Upper lobe of right lung (tissue), 1 donor: Measurements from ENCODE around the gene IKZF1. TPM values are rescaled to one million over a fixed set of nuclear protein-coding genes. Genes with fewer than 3 reads are reported as not detected.

Experiments used
- ATAC-seq: fragments of 200-7000 bp; cut with Tn5 transposase; one replicate; pipeline ENCODE4 v1.9.1; 2020; ENCODE audit warnings: mild to moderate bottlenecking, moderate library complexity
- DNase-seq: peaks from one replicate; pipeline ENCODE4 v3.0.0-alpha.2; 2020
- H3K27ac ChIP-seq: fragments of 200-600 bp; one replicate; pipeline ENCODE4 v1.8.0; 2022
- H3K27me3 ChIP-seq: fragments of 200-600 bp; one replicate; pipeline ENCODE4 v1.8.0; 2022; ENCODE audit warnings: mild to moderate bottlenecking
- H3K36me3 ChIP-seq: fragments of 200-600 bp; one replicate; pipeline ENCODE4 v1.8.0; 2022
- H3K4me1 ChIP-seq: fragments of 200-600 bp; one replicate; pipeline ENCODE4 v1.8.0; 2022
- H3K4me3 ChIP-seq: fragments of 200-600 bp; one replicate; pipeline ENCODE4 v1.8.0; 2022; ENCODE audit warnings: mild to moderate bottlenecking
- H3K9me3 ChIP-seq: fragments of 200-600 bp; one replicate; pipeline ENCODE4 v1.8.0; 2022
- CTCF ChIP-seq: fragments of 200-600 bp; IDR thresholded peaks from one replicate; pipeline ENCODE4 v1.8.0; 2022; ENCODE audit warnings: antibody characterized with exemption
- intact Hi-C: fragments of 100-400 bp; cut with DNase I; formaldehyde crosslinking; loops from one replicate; pipeline ENCODE4 v1.11.0; 2022
- total RNA-seq: library from RNA; stranded (reverse); fragmentation: NEBNext Ultra II Directional; extraction: Animal tissue kit (Norgen Biotek cat#: 25700); gene quantifications from one replicate; pipeline ENCODE4 v1.2.1, GENCODE V29; 2021
- donor health status: DM: no; HTN: yes; CAD: no; lungs with severe emphysema.

Gene IKZF1
- total RNA-seq, 1 donor from 2014 or later = 41.4 TPM

GRCh38 chr7:50293509-50294179 is 10.9 kb upstream of the IKZF1 start:
- Histone ChIP-seq H3K27ac (no peak overlapping the region), H3K27me3 (no peaks in the 10 kb centered on the region), H3K4me1 (no peaks in the 10 kb centered on the region), H3K9me3 (no peaks in the 10 kb centered on the region), H3K4me3 (no peak overlapping the region), H3K36me3 (no peaks in the 10 kb centered on the region)
- DNase-seq (no peak), ATAC-seq (no peak)
- no peak for TF ChIP-seq CTCF
- intact Hi-C loops = no loop called here

- no peak for DNase-seq
- H3K36me3 ChIP-seq = no peaks in the 10 kb centered on the region
- H3K4me1 ChIP-seq = no peaks in the 10 kb centered on the region
- H3K27me3 ChIP-seq = no peaks in the 10 kb centered on the region
- TF ChIP-seq CTCF = no peak
- no peak overlapping the region for H3K27ac ChIP-seq
- no peak for ATAC-seq
- no peak overlapping the region for H3K4me3 ChIP-seq
- H3K9me3 ChIP-seq = no peaks in the 10 kb centered on the region
- intact Hi-C loops = no loop called here
Observed at GRCh38 chr7:50295133-50295532, 9.4 kb upstream of the IKZF1 start.

GRCh38 chr7:50296799-50297198 is 7.7 kb upstream of the IKZF1 start:
- Histone ChIP-seq H3K9me3 (no peaks in the 10 kb centered on the region), H3K4me3 (no peak overlapping the region), H3K4me1 (no peaks in the 10 kb centered on the region), H3K27ac (no peak overlapping the region), H3K36me3 (no peaks in the 10 kb centered on the region), H3K27me3 (no peaks in the 10 kb centered on the region)
- no peak for DNase-seq
- intact Hi-C loops = no loop called here
- ATAC-seq = no peak
- no peak for TF ChIP-seq CTCF

- no peak for DNase-seq
- intact Hi-C loops = no loop called here
- ATAC-seq = no peak
- Histone ChIP-seq H3K4me3 (no peak overlapping the region), H3K27ac (no peak overlapping the region), H3K36me3 (no peaks in the 10 kb centered on the region), H3K27me3 (peaks cover 9% of the 10 kb centered on the region), H3K9me3 (no peaks in the 10 kb centered on the region), H3K4me1 (peaks cover 4% of the 10 kb centered on the region)
- no peak for TF ChIP-seq CTCF
Observed at GRCh38 chr7:50298811-50299562, 5.5 kb upstream of the IKZF1 start.

GRCh38 chr7:50300336-50300735 is 4.2 kb upstream of the IKZF1 start:
- ATAC-seq (no peak), DNase-seq (no peak)
- H3K4me1 ChIP-seq = peaks cover 4% of the 10 kb centered on the region
- H3K36me3 ChIP-seq = no peaks in the 10 kb centered on the region
- H3K9me3 ChIP-seq = no peaks in the 10 kb centered on the region
- no peak overlapping the region for H3K27ac ChIP-seq
- intact Hi-C loops = no loop called here
- H3K27me3 ChIP-seq = peaks cover 15% of the 10 kb centered on the region
- no peak overlapping the region for H3K4me3 ChIP-seq
- TF ChIP-seq CTCF = no peak
